Measurements from ENCODE around the gene CHCHD3.

- TF ChIP-seq EZH2phosphoT487 (IDR thresholded peaks at IDR 0.05; ENCODE audit: low read depth, severe bottlenecking, unreplicated experiment) (no peak), CTCF (IDR thresholded peaks at IDR 0.05; ENCODE audit: poor library complexity) (no peak), EZH2 (IDR thresholded peaks at IDR 0.05; ENCODE audit: borderline replicate concordance) (no peak)
These were observed 78.6 kb downstream of the CHCHD3 start for GRCh38 chr7:133003052-133003910.

Data from hepatocyte (in vitro differentiated cells).